BLaER1 treated with 17β-estradiol and CSF1 and Interleukin-3, amounts not matched to agents 10 nM and 100 nM (cell line): ENCODE data around the gene ASB4.

Source experiments
- H3K27ac ChIP-seq, 11 experiments: shearing (Covaris generic); formaldehyde crosslinking; 2 replicates each; pipeline ENCODE4 v1.8.1; 2022
- H3K27me3 ChIP-seq, 11 experiments: shearing (Covaris generic); formaldehyde crosslinking; 2 replicates each; pipeline ENCODE4 v1.8.1; 2022
- H3K36me3 ChIP-seq, 11 experiments: shearing (Covaris generic); formaldehyde crosslinking; 2 replicates each; pipeline ENCODE4 v1.8.1; 2022
- H3K4me1 ChIP-seq, 10 experiments: shearing (Covaris generic); formaldehyde crosslinking; 2 replicates each; pipeline ENCODE4 v1.8.1; 2022
- H3K4me2 ChIP-seq, 11 experiments: shearing (Covaris generic); formaldehyde crosslinking; 2 replicates each; pipeline ENCODE4 v1.8.1; 2022
- H3K4me3 ChIP-seq, 10 experiments: shearing (Covaris generic); formaldehyde crosslinking; 2 replicates each; pipeline ENCODE4 v1.8.1; 2022
- H3K9ac ChIP-seq, 11 experiments: shearing (Covaris generic); formaldehyde crosslinking; 2 replicates each; pipeline ENCODE4 v1.8.1; 2022
- H3K9me3 ChIP-seq, 11 experiments: shearing (Covaris generic); formaldehyde crosslinking; replicated peaks in 1 of 11; 2 replicates each; pipeline ENCODE4 v1.8.1; 2022
- H4K20me1 ChIP-seq, 11 experiments: shearing (Covaris generic); formaldehyde crosslinking; 2 replicates each; pipeline ENCODE4 v1.8.1; 2022
- Cebpa-rat ChIP-seq, 11 experiments: shearing (Covaris generic); IDR thresholded peaks; 2 replicates each; pipeline ENCODE4 v1.8.1; 2022

ASB4 gene

GRCh38 chr7:95517458-95517857 is 31.7 kb downstream of the ASB4 start:
- Histone ChIP-seq H3K4me3 (no peak overlapping the region), H3K27me3 (no peaks in the 10 kb centered on the region), H3K9ac (no peak overlapping the region), H3K36me3 (no peaks in the 10 kb centered on the region), H3K27ac (no peak overlapping the region), H3K4me2 (no peak overlapping the region), H4K20me1 (no peaks in the 10 kb centered on the region), H3K9me3 (no peaks in the 10 kb centered on the region), H3K4me1 (peaks cover 0 to 4% (median 0%) of the 10 kb centered on the region in 10 experiments; a peak in 2 of 20 replicates)
- no peak for TF ChIP-seq Cebpa-rat (IDR thresholded peaks at IDR 0.05)

GRCh38 chr7:95517870-95518269 is 32.1 kb downstream of the ASB4 start:
- no peak for TF ChIP-seq Cebpa-rat (IDR thresholded peaks at IDR 0.05)
- H3K27ac ChIP-seq, result no peak overlapping the region

GRCh38 chr7:95520136-95520535 is 34.4 kb downstream of the ASB4 start:
- Histone ChIP-seq H4K20me1 (no peaks in the 10 kb centered on the region), H3K27me3 (no peaks in the 10 kb centered on the region), H3K9me3 (no peaks in the 10 kb centered on the region), H3K27ac (no peak overlapping the region), H3K4me1 (peaks cover 0 to 4% (median 0%) of the 10 kb centered on the region in 10 experiments; a peak in 2 of 20 replicates), H3K9ac (no peak overlapping the region), H3K4me3 (no peak overlapping the region), H3K4me2 (no peak overlapping the region), H3K36me3 (no peaks in the 10 kb centered on the region)
- no peak for TF ChIP-seq Cebpa-rat (IDR thresholded peaks at IDR 0.05)

More at GRCh38 chr7:95517870-95518269, 32.1 kb downstream of the ASB4 start:
- peaks cover 0 to 4% (median 0%) of the 10 kb centered on the region in 10 experiments; a peak in 2 of 20 replicates for H3K4me1 ChIP-seq
- no peaks in the 10 kb centered on the region for H4K20me1 ChIP-seq
- no peaks in the 10 kb centered on the region for H3K9me3 ChIP-seq
- no peak overlapping the region for H3K9ac ChIP-seq
- H3K36me3 ChIP-seq, result no peaks in the 10 kb centered on the region
- no peaks in the 10 kb centered on the region for H3K27me3 ChIP-seq
- no peak overlapping the region for H3K4me2 ChIP-seq
- H3K4me3 ChIP-seq, result no peak overlapping the region

- Histone ChIP-seq H3K27me3 (no peaks in the 10 kb centered on the region), H3K9me3 (no peaks in the 10 kb centered on the region), H3K4me1 (no peaks in the 10 kb centered on the region), H3K4me2 (no peak overlapping the region), H3K4me3 (no peak overlapping the region), H3K36me3 (no peaks in the 10 kb centered on the region), H3K27ac (no peak overlapping the region), H3K9ac (no peak overlapping the region), H4K20me1 (no peaks in the 10 kb centered on the region)
- TF ChIP-seq Cebpa-rat (IDR thresholded peaks at IDR 0.05), result no peak
Observed at GRCh38 chr7:95525503-95525902, 39.8 kb downstream of the ASB4 start.

- Histone ChIP-seq H3K4me3 (no peak overlapping the region), H3K4me2 (no peak overlapping the region), H3K9me3 (no peaks in the 10 kb centered on the region), H3K36me3 (no peaks in the 10 kb centered on the region), H4K20me1 (no peaks in the 10 kb centered on the region), H3K27me3 (no peaks in the 10 kb centered on the region), H3K9ac (no peak overlapping the region), H3K4me1 (no peaks in the 10 kb centered on the region), H3K27ac (no peak overlapping the region)
- TF ChIP-seq Cebpa-rat (IDR thresholded peaks at IDR 0.05), result no peak
Observed at GRCh38 chr7:95526128-95526738, 40.5 kb downstream of the ASB4 start.

GRCh38 chr7:95527033-95527775 is 41.5 kb downstream of the ASB4 start:
- Histone ChIP-seq H3K36me3 (no peaks in the 10 kb centered on the region), H4K20me1 (no peaks in the 10 kb centered on the region), H3K4me3 (no peak overlapping the region), H3K27ac (no peak overlapping the region), H3K4me1 (no peaks in the 10 kb centered on the region), H3K9me3 (no peaks in the 10 kb centered on the region), H3K9ac (no peak overlapping the region), H3K4me2 (no peak overlapping the region), H3K27me3 (no peaks in the 10 kb centered on the region)
- no peak for TF ChIP-seq Cebpa-rat (IDR thresholded peaks at IDR 0.05)

- H3K4me1 ChIP-seq, result no peaks in the 10 kb centered on the region
- H3K27me3 ChIP-seq, result no peaks in the 10 kb centered on the region
- H3K4me2 ChIP-seq, result no peak overlapping the region
- H3K9ac ChIP-seq, result no peak overlapping the region
- no peaks in the 10 kb centered on the region for H4K20me1 ChIP-seq
- no peak overlapping the region for H3K27ac ChIP-seq
- no peaks in the 10 kb centered on the region for H3K9me3 ChIP-seq
- H3K36me3 ChIP-seq, result no peaks in the 10 kb centered on the region
- H3K4me3 ChIP-seq, result no peak overlapping the region
- TF ChIP-seq Cebpa-rat (IDR thresholded peaks at IDR 0.05), result no peak
Observed at GRCh38 chr7:95527776-95528250, 42.1 kb downstream of the ASB4 start.

- Histone ChIP-seq H3K27ac (no peak overlapping the region), H3K4me2 (no peak overlapping the region), H3K27me3 (no peaks in the 10 kb centered on the region), H4K20me1 (no peaks in the 10 kb centered on the region), H3K4me3 (no peak overlapping the region), H3K4me1 (no peaks in the 10 kb centered on the region), H3K9ac (no peak overlapping the region), H3K9me3 (no peaks in the 10 kb centered on the region), H3K36me3 (no peaks in the 10 kb centered on the region)
- no peak for TF ChIP-seq Cebpa-rat (IDR thresholded peaks at IDR 0.05)
Observed at GRCh38 chr7:95529701-95530100, 44.0 kb downstream of the ASB4 start.

GRCh38 chr7:95530881-95531280 is 45.1 kb downstream of the ASB4 start:
- no peak overlapping the region for H3K4me3 ChIP-seq
- H3K4me2 ChIP-seq, result no peak overlapping the region
- H3K9ac ChIP-seq, result no peak overlapping the region
- H3K27me3 ChIP-seq, result no peaks in the 10 kb centered on the region
- no peaks in the 10 kb centered on the region for H4K20me1 ChIP-seq
- no peaks in the 10 kb centered on the region for H3K9me3 ChIP-seq
- H3K27ac ChIP-seq, result no peak overlapping the region
- no peaks in the 10 kb centered on the region for H3K4me1 ChIP-seq
- no peaks in the 10 kb centered on the region for H3K36me3 ChIP-seq
- no peak for TF ChIP-seq Cebpa-rat (IDR thresholded peaks at IDR 0.05)
